HEK293 (cell line): ENCODE results near the gene KRT32.

Experiments
- CTCF ChIA-PET: fragments of 350-600 bp; formaldehyde crosslinking; extraction: SDS; loops from one replicate; lab custom pipeline; 2021; ENCODE audit warnings: antibody characterized with exemption; lab: Yijun Ruan, JAX
- POLR2A ChIA-PET: fragments of 300-600 bp; formaldehyde crosslinking; extraction: SDS; loops from one replicate; lab custom pipeline; 2020; ENCODE audit warnings: antibody characterized with exemption, inconsistent platforms; lab: Yijun Ruan, JAX
- H3K27ac ChIP-seq: fragments of 200-500 bp; sonication (Bioruptor generic); 2 replicates; pipeline ENCODE4 v1.5.1; 2014; ENCODE audit warnings: low read depth, low read length, control low read depth, inconsistent platforms; ENCODE audit errors: extremely low read depth
- H3K36me3 ChIP-seq, 2 experiments: fragments of 200-500 bp in 1 of 2; sonication (Bioruptor generic) in 1 of 2; 1 replicate in 1 of 2; 2 replicates in 1 of 2; pipeline ENCODE4 v1.5.1; 2014 to 2017; ENCODE audit warnings: inconsistent platforms in 2 of 2, low read length in 2 of 2; ENCODE audit not compliant: control insufficient read depth in 2 of 2, insufficient read depth in 1 of 2
- H3K4me1 ChIP-seq: fragments of 200-500 bp; sonication (Bioruptor generic); 2 replicates; pipeline ENCODE4 v1.5.1; 2014; ENCODE audit warnings: mild to moderate bottlenecking, low read length, inconsistent platforms; ENCODE audit not compliant: control insufficient read depth, insufficient read depth
- H3K4me3 ChIP-seq: 2 replicates; pipeline ENCODE4 v1.5.1; 2011; ENCODE audit warnings: low read depth, mild to moderate bottlenecking, control low read depth, low read length, moderate library complexity
- H3K9me3 ChIP-seq: fragments of 200-500 bp; sonication (Bioruptor generic); 2 replicates; pipeline ENCODE4 v1.5.1; 2014; ENCODE audit warnings: low read depth, low read length, inconsistent platforms; ENCODE audit not compliant: control insufficient read depth, insufficient read depth
- CTCF ChIP-seq: fragments of 450-650 bp; formaldehyde crosslinking; IDR thresholded peaks from 2 replicates; pipeline ENCODE4 v1.5.1; 2016; ENCODE audit warnings: missing biosample characterization, missing genetic modification characterization
- EGR2 ChIP-seq: fragments of 450-650 bp; formaldehyde crosslinking; IDR thresholded peaks from 2 replicates; pipeline ENCODE4 v1.5.1; 2016; ENCODE audit warnings: low read depth, missing biosample characterization, missing genetic modification characterization
- GFI1B ChIP-seq: fragments of 450-650 bp; formaldehyde crosslinking; IDR thresholded peaks from 2 replicates; pipeline ENCODE4 v1.5.1; 2016; ENCODE audit warnings: missing biosample characterization, missing genetic modification characterization
- MZF1 ChIP-seq: fragments of 450-650 bp; formaldehyde crosslinking; IDR thresholded peaks from 2 replicates; pipeline ENCODE4 v1.5.1; 2017; ENCODE audit warnings: missing biosample characterization, missing genetic modification characterization, borderline replicate concordance
- REST ChIP-seq: fragments of 450-650 bp; formaldehyde crosslinking; IDR thresholded peaks from 2 replicates; pipeline ENCODE4 v1.5.1; 2016; ENCODE audit warnings: missing biosample characterization, missing genetic modification characterization
- ZBTB17 ChIP-seq: fragments of 450-650 bp; formaldehyde crosslinking; IDR thresholded peaks from 2 replicates; pipeline ENCODE4 v1.5.1; 2016; ENCODE audit warnings: missing biosample characterization, missing genetic modification characterization
- ZBTB7A ChIP-seq: fragments of 450-650 bp; formaldehyde crosslinking; IDR thresholded peaks from 2 replicates; pipeline ENCODE4 v1.5.1; 2016; ENCODE audit warnings: low read depth, missing biosample characterization, missing genetic modification characterization
- ZNF112 ChIP-seq: fragments of 450-650 bp; formaldehyde crosslinking; IDR thresholded peaks from 2 replicates; pipeline ENCODE4 v1.5.0; 2017; ENCODE audit warnings: missing biosample characterization, missing genetic modification characterization
- ZNF114 ChIP-seq: fragments of 450-650 bp; formaldehyde crosslinking; IDR thresholded peaks from 2 replicates; pipeline ENCODE4 v1.5.0; 2017; ENCODE audit warnings: missing biosample characterization, missing genetic modification characterization
- ZNF274 ChIP-seq, 2 experiments: fragments of 200-500 bp in 1 of 2; fragments of 450-650 bp in 1 of 2; sonication (Bioruptor generic) in 1 of 2; formaldehyde crosslinking in 1 of 2; IDR thresholded peaks; 2 replicates each; pipeline versions ENCODE4 v1.5.1 to v1.6.1; 2014 to 2016; ENCODE audit warnings: borderline replicate concordance in 1 of 2, inconsistent platforms in 1 of 2, low read length in 1 of 2, missing biosample characterization in 1 of 2, missing genetic modification characterization in 1 of 2
- ZNF558 ChIP-seq: fragments of 450-650 bp; formaldehyde crosslinking; IDR thresholded peaks from 2 replicates; pipeline ENCODE4 v1.5.1; 2016; ENCODE audit warnings: missing biosample characterization, missing genetic modification characterization
- ZNF621 ChIP-seq: fragments of 450-650 bp; formaldehyde crosslinking; IDR thresholded peaks from 2 replicates; pipeline ENCODE4 v1.5.1; 2017; ENCODE audit warnings: missing biosample characterization, missing genetic modification characterization
- ZNF645 ChIP-seq: fragments of 450-650 bp; formaldehyde crosslinking; IDR thresholded peaks from 2 replicates; pipeline ENCODE4; 2016; ENCODE audit warnings: missing biosample characterization, missing genetic modification characterization
- ZNF660 ChIP-seq: fragments of 450-650 bp; IDR thresholded peaks from 2 replicates; pipeline ENCODE4 v1.5.1; 2018; ENCODE audit warnings: missing biosample characterization, mild to moderate bottlenecking, missing genetic modification characterization
- ZNF677 ChIP-seq: fragments of 450-650 bp; IDR thresholded peaks from 2 replicates; pipeline ENCODE4 v1.5.0; 2018; ENCODE audit warnings: missing biosample characterization, mild to moderate bottlenecking, missing genetic modification characterization, moderate library complexity
- ZNF791 ChIP-seq: fragments of 450-650 bp; formaldehyde crosslinking; IDR thresholded peaks from 2 replicates; pipeline ENCODE4 v1.5.1; 2016; ENCODE audit warnings: missing biosample characterization, missing genetic modification characterization
- ZSCAN16 ChIP-seq: fragments of 450-650 bp; formaldehyde crosslinking; IDR thresholded peaks from 2 replicates; pipeline ENCODE4 v1.5.1; 2016; ENCODE audit warnings: missing biosample characterization, missing genetic modification characterization

Gene KRT32

GRCh38 chr17:41444640-41445039 is 22.5 kb downstream of the KRT32 start:
- ChIA-PET CTCF (interaction anchor here (0.8 kb wide), 1 partner anchor 11 kb away, joined by 3 read pairs; no protein-coding TSS in a partner anchor), POLR2A (interaction anchor here (0.5 kb wide), 1 partner anchor 1127 kb away, joined by 3 read pairs; no protein-coding TSS in a partner anchor)
- no peak for TF ChIP-seq EGR2
- peak; percentile 92 for TF ChIP-seq ZNF112
- TF ChIP-seq ZNF677 (tag by site-specific recombination), result no peak
- no peaks in the 10 kb centered on the region for H3K9me3 ChIP-seq
- H3K4me3 ChIP-seq, result no peak overlapping the region
- H3K36me3 ChIP-seq, result no peaks in the 10 kb centered on the region
- H3K4me1 ChIP-seq, result no peaks in the 10 kb centered on the region
- H3K27ac ChIP-seq, result no peak overlapping the region

GRCh38 chr17:41444186-41444585 is 23.0 kb downstream of the KRT32 start:
- no peaks in the 10 kb centered on the region for H3K36me3 ChIP-seq
- CTCF ChIA-PET, result interaction anchor here (0.5 to 1.6 kb wide), 4 partner anchors 11 to 224 kb away, joined by 3 to 7 read pairs (median 4); no protein-coding TSS in a partner anchor
- no peak for TF ChIP-seq ZSCAN16
- TF ChIP-seq GFI1B (tag by site-specific recombination), result no peak
- TF ChIP-seq CTCF (tag by site-specific recombination), result no peak
- TF ChIP-seq ZNF660 (tag by site-specific recombination), result no peak
- no peak for TF ChIP-seq EGR2
- TF ChIP-seq ZNF621 (tag by site-specific recombination), result no peak
- TF ChIP-seq ZNF558 (tag by site-specific recombination), result no peak
- TF ChIP-seq REST (tag by site-specific recombination), result no peak
- TF ChIP-seq ZNF274 (IDR thresholded peaks at IDR 0.05; ENCODE audit: low read length), result no peak
- no peak for TF ChIP-seq ZNF274 (tag by site-specific recombination; IDR thresholded peaks at IDR 0.05; ENCODE audit: borderline replicate concordance)
- no peak for TF ChIP-seq ZNF645
- TF ChIP-seq ZBTB17 (tag by site-specific recombination), result no peak
- TF ChIP-seq ZNF791 (tag by site-specific recombination), result no peak
- TF ChIP-seq ZBTB7A (tag by site-specific recombination), result no peak
- TF ChIP-seq MZF1 (tag by site-specific recombination), result no peak
- TF ChIP-seq ZNF114 (tag by site-specific recombination), result no peak
- no peaks in the 10 kb centered on the region for H3K4me1 ChIP-seq
- no peak overlapping the region for H3K4me3 ChIP-seq
- POLR2A ChIA-PET, result interaction anchor here (0.5 kb wide), 1 partner anchor 1126 kb away, joined by 3 read pairs; no protein-coding TSS in a partner anchor
- H3K9me3 ChIP-seq, result no peaks in the 10 kb centered on the region
- no peak overlapping the region for H3K27ac ChIP-seq
